Liver (tissue), 9 donors: ENCODE results near the gene SYT17. TPM values are rescaled to one million over a fixed set of nuclear protein-coding genes. Genes with fewer than 3 reads are reported as not detected.

Experiments
- DNase-seq: peaks from one replicate; pipeline ENCODE4 v3.0.0-alpha.2; 2017; ENCODE audit warnings: low spot score
- H3K27ac ChIP-seq, 2 donors: one replicate each; pipeline ENCODE4 v1.7.0; 2013; ENCODE audit warnings: inconsistent platforms in 2 of 2, low read length in 2 of 2, control low read depth in 1 of 2, low read depth in 1 of 2, mild to moderate bottlenecking in 1 of 2
- H3K27me3 ChIP-seq, 4 donors: one replicate each; pipeline versions ENCODE4 v1.6.1 to v1.7.0; 2013; ENCODE audit warnings: low read length in 3 of 4, inconsistent platforms in 1 of 4, mild to moderate bottlenecking in 1 of 4, moderate library complexity in 1 of 4; ENCODE audit not compliant: control insufficient read depth in 4 of 4, insufficient read depth in 4 of 4
- H3K36me3 ChIP-seq, 4 donors: one replicate each; pipeline versions ENCODE4 v1.6.1 to v1.7.0; 2013; ENCODE audit warnings: low read length in 3 of 4, mild to moderate bottlenecking in 3 of 4, low read depth in 1 of 4, moderate library complexity in 1 of 4; ENCODE audit not compliant: control insufficient read depth in 4 of 4, insufficient read depth in 3 of 4
- H3K4me1 ChIP-seq, 4 donors: one replicate each; pipeline versions ENCODE4 v1.6.1 to v1.7.0; 2013; ENCODE audit warnings: low read length in 3 of 4, mild to moderate bottlenecking in 3 of 4, moderate library complexity in 1 of 4; ENCODE audit not compliant: control insufficient read depth in 4 of 4, insufficient read depth in 4 of 4
- H3K4me3 ChIP-seq, 3 donors: one replicate each; pipeline versions ENCODE4 v1.6.1 to v1.7.0; 2013; ENCODE audit warnings: low read length in 3 of 3, control low read depth in 1 of 3, low read depth in 1 of 3, mild to moderate bottlenecking in 1 of 3
- H3K9ac ChIP-seq, 2 donors: one replicate each; pipeline ENCODE4 v1.7.0; 2013; ENCODE audit warnings: low read length in 2 of 2, mild to moderate bottlenecking in 2 of 2, moderate library complexity in 2 of 2, control low read depth in 1 of 2, low read depth in 1 of 2
- H3K9me3 ChIP-seq, 4 donors: one replicate each; pipeline versions ENCODE4 v1.6.1 to v1.7.0; 2013; ENCODE audit warnings: low read length in 3 of 4; ENCODE audit not compliant: control insufficient read depth in 4 of 4
- EGR1 ChIP-seq, 2 donors: IDR thresholded peaks; 2 replicates each; pipeline ENCODE4 v1.6.1; 2016 to 2018; ENCODE audit warnings: antibody characterized with exemption in 2 of 2, low read depth in 2 of 2
- FOXA1 ChIP-seq: IDR thresholded peaks from 2 replicates; pipeline ENCODE4 v1.6.1; 2016; ENCODE audit warnings: antibody characterized with exemption
- FOXA2 ChIP-seq: IDR thresholded peaks from 2 replicates; pipeline ENCODE4 v1.6.1; 2016; ENCODE audit warnings: antibody characterized with exemption
- GABPA ChIP-seq, 2 donors: IDR thresholded peaks in 1 of 2; conservative IDR thresholded peaks in 1 of 2; 2 replicates each; pipeline ENCODE4 v1.6.1; 2016; ENCODE audit warnings: antibody characterized with exemption in 2 of 2, mild to moderate bottlenecking in 1 of 2, moderate library complexity in 1 of 2
- HNF4A ChIP-seq, 2 donors: conservative IDR thresholded peaks; 2 replicates each; pipeline ENCODE4 v1.6.1; 2016; ENCODE audit warnings: antibody characterized with exemption in 2 of 2, mild to moderate bottlenecking in 2 of 2
- NR2F2 ChIP-seq: IDR thresholded peaks from 2 replicates; pipeline ENCODE4 v1.6.1; 2016; ENCODE audit warnings: antibody characterized with exemption
- RAD21 ChIP-seq, 2 donors: IDR thresholded peaks; 2 replicates each; pipeline ENCODE4 v1.6.1; 2016; ENCODE audit warnings: antibody characterized with exemption in 2 of 2, mild to moderate bottlenecking in 2 of 2
- RXRA ChIP-seq, 2 donors: IDR thresholded peaks; 2 replicates each; pipeline ENCODE4 v1.6.1; 2017 to 2018; ENCODE audit warnings: antibody characterized with exemption in 2 of 2, mild to moderate bottlenecking in 1 of 2
- SP1 ChIP-seq: IDR thresholded peaks from 2 replicates; pipeline ENCODE4 v1.6.1; 2018; ENCODE audit warnings: antibody characterized with exemption, mild to moderate bottlenecking
- TAF1 ChIP-seq: conservative IDR thresholded peaks from 2 replicates; pipeline ENCODE4 v1.6.1; 2016; ENCODE audit warnings: antibody characterized with exemption, mild to moderate bottlenecking
- YY1 ChIP-seq: IDR thresholded peaks from 2 replicates; pipeline ENCODE4 v1.6.1; 2016; ENCODE audit warnings: antibody characterized with exemption, mild to moderate bottlenecking
- WGBS: extraction: QIAGEN DNeasy Blood & Tissue Kit; methylation state at CpG from one replicate; pipeline ENCODE4 v1.1.7; 2013; 5-methylcytosine and 5-hydroxymethylcytosine counted together
- polyA plus RNA-seq, 2 donors: library from polyadenylated mRNA; stranded (reverse) in 1 of 2; unstranded in 1 of 2; fragments of 200-250 nt in 1 of 2; fragments of >200 nt in 1 of 2; fragmentation: Nextera tagmentation in 1 of 2; extraction: Ambion mirVana in 1 of 2; gene quantifications; one replicate each; pipeline versions ENCODE4 v1.2.1 to v1.2.3, GENCODE V29; 2013 to 2015
- total RNA-seq, 2 donors: library from RNA; depleted of rRNA; stranded (reverse); fragments of >200 nt; gene quantifications; one replicate each; pipeline ENCODE4 v1.2.3, GENCODE V29; 2014
- TF ChIP-seq, protein P1 (sequence below): IDR thresholded peaks from 2 replicates; pipeline ENCODE4 v1.6.1; 2016; ENCODE audit warnings: antibody characterized with exemption
- TF ChIP-seq, protein P2 (sequence below): fragments of 150-350 bp; IDR thresholded peaks from 2 replicates; pipeline ENCODE4 v1.5.1; 2017; ENCODE audit warnings: improper control_type of control experiment, low read depth, low read length; ENCODE audit not compliant: missing input control
- TF ChIP-seq, protein P3 (sequence below): IDR thresholded peaks from 2 replicates; pipeline ENCODE4 v1.6.1; 2016; ENCODE audit warnings: antibody characterized with exemption
- TF ChIP-seq, protein P4 (sequence below): IDR thresholded peaks from 2 replicates; pipeline ENCODE4 v1.6.1; 2016; ENCODE audit warnings: antibody characterized with exemption
- TF ChIP-seq, protein P5 (sequence below): IDR thresholded peaks from 2 replicates; pipeline ENCODE4 v1.6.1; 2016; ENCODE audit warnings: antibody characterized with exemption, mild to moderate bottlenecking
- donor health status: healthy.
- donor health status: healthy.
- donor health status: healthy.
- donor health status: healthy.
- donor health status: healthy.

SYT17 gene
- total and polyA plus RNA-seq, 4 donors, result 2.5 to 7.7 (median 5.5) TPM

DNA sequence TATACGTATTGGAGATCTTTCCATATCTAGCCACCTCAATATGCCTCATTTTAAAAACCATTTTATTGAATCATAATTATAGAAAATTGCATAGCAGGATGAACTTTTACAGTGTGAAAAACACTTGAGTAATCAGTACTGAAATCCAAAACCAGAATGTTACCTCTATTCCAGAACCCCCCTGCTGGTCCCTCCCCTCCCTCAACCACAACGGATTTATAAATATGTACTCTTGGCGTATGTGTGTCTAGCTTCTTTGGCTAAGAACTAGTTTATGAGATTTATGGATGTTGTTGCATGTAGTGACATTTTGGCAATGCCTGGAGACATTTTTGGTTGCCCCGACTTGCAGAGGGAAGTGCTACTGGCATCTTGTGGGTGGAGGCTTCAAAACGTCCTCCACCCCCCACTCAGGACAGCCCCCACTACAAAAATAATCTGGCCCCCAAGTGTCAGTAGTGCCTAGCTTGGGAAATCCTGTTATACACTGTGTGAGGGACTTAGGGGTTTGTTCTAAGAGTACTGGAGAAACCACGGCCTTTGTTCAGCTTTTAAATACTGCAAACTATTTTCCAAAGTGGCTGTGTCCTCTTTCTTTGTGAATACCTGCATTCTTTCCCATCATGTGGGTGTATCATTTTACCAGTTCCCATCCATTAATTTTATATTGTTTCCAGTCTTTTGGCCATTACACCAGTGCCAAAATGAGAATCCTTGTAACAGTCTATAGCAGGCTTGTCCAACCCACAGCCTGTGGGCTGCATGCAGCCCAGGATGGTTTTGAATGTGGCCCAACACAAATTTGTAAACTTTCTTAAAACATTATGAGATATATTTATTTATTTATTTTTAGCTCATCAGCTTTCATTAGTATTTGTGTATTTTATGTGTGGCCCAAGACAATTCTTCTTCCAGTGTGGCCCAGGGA is 30.6 kb upstream of the SYT17 start:
- no peak overlapping the region for H3K4me3 ChIP-seq
- H3K9ac ChIP-seq, result no peak overlapping the region
- TF ChIP-seq GABPA (IDR thresholded peaks at IDR 0.05 in 1 of 2, conservative IDR thresholded peaks at IDR 0.05 in 1 of 2), result no peak
- no peak for TF ChIP-seq HNF4A (conservative IDR thresholded peaks at IDR 0.05)
- TF ChIP-seq, protein P1, sequence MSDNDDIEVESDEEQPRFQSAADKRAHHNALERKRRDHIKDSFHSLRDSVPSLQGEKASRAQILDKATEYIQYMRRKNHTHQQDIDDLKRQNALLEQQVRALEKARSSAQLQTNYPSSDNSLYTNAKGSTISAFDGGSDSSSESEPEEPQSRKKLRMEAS, result no peak
- TF ChIP-seq EGR1 (IDR thresholded peaks at IDR 0.05; ENCODE audit: low read depth in 2 of 2), result no peak
- TF ChIP-seq NR2F2, result no peak
- no peak for TF ChIP-seq SP1
- no peak for TF ChIP-seq RXRA (IDR thresholded peaks at IDR 0.05)
- TF ChIP-seq, protein P2, sequence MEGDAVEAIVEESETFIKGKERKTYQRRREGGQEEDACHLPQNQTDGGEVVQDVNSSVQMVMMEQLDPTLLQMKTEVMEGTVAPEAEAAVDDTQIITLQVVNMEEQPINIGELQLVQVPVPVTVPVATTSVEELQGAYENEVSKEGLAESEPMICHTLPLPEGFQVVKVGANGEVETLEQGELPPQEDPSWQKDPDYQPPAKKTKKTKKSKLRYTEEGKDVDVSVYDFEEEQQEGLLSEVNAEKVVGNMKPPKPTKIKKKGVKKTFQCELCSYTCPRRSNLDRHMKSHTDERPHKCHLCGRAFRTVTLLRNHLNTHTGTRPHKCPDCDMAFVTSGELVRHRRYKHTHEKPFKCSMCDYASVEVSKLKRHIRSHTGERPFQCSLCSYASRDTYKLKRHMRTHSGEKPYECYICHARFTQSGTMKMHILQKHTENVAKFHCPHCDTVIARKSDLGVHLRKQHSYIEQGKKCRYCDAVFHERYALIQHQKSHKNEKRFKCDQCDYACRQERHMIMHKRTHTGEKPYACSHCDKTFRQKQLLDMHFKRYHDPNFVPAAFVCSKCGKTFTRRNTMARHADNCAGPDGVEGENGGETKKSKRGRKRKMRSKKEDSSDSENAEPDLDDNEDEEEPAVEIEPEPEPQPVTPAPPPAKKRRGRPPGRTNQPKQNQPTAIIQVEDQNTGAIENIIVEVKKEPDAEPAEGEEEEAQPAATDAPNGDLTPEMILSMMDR, result no peak
- TF ChIP-seq, protein P3, sequence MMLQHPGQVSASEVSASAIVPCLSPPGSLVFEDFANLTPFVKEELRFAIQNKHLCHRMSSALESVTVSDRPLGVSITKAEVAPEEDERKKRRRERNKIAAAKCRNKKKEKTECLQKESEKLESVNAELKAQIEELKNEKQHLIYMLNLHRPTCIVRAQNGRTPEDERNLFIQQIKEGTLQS, result no peak
- TF ChIP-seq, protein P4, sequence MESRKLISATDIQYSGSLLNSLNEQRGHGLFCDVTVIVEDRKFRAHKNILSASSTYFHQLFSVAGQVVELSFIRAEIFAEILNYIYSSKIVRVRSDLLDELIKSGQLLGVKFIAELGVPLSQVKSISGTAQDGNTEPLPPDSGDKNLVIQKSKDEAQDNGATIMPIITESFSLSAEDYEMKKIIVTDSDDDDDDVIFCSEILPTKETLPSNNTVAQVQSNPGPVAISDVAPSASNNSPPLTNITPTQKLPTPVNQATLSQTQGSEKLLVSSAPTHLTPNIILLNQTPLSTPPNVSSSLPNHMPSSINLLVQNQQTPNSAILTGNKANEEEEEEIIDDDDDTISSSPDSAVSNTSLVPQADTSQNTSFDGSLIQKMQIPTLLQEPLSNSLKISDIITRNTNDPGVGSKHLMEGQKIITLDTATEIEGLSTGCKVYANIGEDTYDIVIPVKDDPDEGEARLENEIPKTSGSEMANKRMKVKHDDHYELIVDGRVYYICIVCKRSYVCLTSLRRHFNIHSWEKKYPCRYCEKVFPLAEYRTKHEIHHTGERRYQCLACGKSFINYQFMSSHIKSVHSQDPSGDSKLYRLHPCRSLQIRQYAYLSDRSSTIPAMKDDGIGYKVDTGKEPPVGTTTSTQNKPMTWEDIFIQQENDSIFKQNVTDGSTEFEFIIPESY, result no peak
- no peak for TF ChIP-seq RAD21 (IDR thresholded peaks at IDR 0.05)
- no peak for TF ChIP-seq TAF1
- TF ChIP-seq FOXA2, result no peak
- no peak for TF ChIP-seq FOXA1
- WGBS, result 68% methylated on average over 6 of the region's 6 CpGs
- H3K36me3 ChIP-seq, result no peaks in the 10 kb centered on the region
- no peak for DNase-seq
- H3K27ac ChIP-seq, result no peak overlapping the region
- H3K27me3 ChIP-seq, result no peaks in the 10 kb centered on the region
- H3K4me1 ChIP-seq, result peaks cover 0 to 11% (median 3%) of the 10 kb centered on the region in 4 donors
- no peaks in the 10 kb centered on the region for H3K9me3 ChIP-seq

DNA sequence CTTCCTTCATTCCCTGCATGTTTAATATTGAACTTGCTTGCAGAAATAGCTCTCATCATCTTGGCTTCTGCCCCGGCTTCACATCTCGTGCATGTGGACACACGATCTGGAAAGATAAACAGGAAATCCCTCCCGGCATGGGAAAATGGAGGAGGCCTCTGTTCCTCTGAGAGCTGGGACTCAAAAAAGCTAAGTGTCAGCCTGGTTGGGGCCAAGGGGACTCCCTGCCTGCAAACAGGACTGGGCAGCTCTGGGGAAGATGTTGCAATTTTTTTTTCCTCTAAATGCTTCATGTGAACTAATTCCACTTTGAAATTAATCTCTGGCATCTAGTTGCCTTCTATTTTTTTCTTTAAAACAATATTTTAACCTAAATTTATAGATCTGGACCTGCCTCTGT is 29.4 kb upstream of the SYT17 start:
- TF ChIP-seq, protein P1, result peak; percentile 56
- TF ChIP-seq NR2F2, result no peak
- no peak for TF ChIP-seq FOXA2
- TF ChIP-seq, protein P3, result no peak
- TF ChIP-seq FOXA1, result no peak
- peak in 1 of 2 donors; percentile 18 for TF ChIP-seq EGR1 (IDR thresholded peaks at IDR 0.05; ENCODE audit: low read depth in 2 of 2)
- TF ChIP-seq YY1, result peak; percentile 65
- TF ChIP-seq TAF1, result no peak
- TF ChIP-seq RXRA (IDR thresholded peaks at IDR 0.05), result peak in 1 of 2 donors; percentile 19
- TF ChIP-seq, protein P4, result no peak
- peak; percentile 29 for TF ChIP-seq SP1
- TF ChIP-seq, protein P5, sequence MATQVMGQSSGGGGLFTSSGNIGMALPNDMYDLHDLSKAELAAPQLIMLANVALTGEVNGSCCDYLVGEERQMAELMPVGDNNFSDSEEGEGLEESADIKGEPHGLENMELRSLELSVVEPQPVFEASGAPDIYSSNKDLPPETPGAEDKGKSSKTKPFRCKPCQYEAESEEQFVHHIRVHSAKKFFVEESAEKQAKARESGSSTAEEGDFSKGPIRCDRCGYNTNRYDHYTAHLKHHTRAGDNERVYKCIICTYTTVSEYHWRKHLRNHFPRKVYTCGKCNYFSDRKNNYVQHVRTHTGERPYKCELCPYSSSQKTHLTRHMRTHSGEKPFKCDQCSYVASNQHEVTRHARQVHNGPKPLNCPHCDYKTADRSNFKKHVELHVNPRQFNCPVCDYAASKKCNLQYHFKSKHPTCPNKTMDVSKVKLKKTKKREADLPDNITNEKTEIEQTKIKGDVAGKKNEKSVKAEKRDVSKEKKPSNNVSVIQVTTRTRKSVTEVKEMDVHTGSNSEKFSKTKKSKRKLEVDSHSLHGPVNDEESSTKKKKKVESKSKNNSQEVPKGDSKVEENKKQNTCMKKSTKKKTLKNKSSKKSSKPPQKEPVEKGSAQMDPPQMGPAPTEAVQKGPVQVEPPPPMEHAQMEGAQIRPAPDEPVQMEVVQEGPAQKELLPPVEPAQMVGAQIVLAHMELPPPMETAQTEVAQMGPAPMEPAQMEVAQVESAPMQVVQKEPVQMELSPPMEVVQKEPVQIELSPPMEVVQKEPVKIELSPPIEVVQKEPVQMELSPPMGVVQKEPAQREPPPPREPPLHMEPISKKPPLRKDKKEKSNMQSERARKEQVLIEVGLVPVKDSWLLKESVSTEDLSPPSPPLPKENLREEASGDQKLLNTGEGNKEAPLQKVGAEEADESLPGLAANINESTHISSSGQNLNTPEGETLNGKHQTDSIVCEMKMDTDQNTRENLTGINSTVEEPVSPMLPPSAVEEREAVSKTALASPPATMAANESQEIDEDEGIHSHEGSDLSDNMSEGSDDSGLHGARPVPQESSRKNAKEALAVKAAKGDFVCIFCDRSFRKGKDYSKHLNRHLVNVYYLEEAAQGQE, result no peak
- H3K36me3 ChIP-seq, result no peaks in the 10 kb centered on the region
- no peak for DNase-seq
- no peak overlapping the region for H3K4me3 ChIP-seq
- no peaks in the 10 kb centered on the region for H3K27me3 ChIP-seq
- H3K9me3 ChIP-seq, result no peaks in the 10 kb centered on the region
- H3K4me1 ChIP-seq, result peaks cover 0 to 11% (median 3%) of the 10 kb centered on the region in 4 donors
- H3K9ac ChIP-seq, result no peak overlapping the region
- WGBS, result 11% methylated on average over 4 of the region's 4 CpGs
- H3K27ac ChIP-seq, result no peak overlapping the region
